HT1080 (cell line): ENCODE results near the gene FMN2. TPM values are rescaled to one million over a fixed set of nuclear protein-coding genes. Genes with fewer than 3 reads are reported as not detected.

Experiments used
- DNase-seq: peaks from one replicate; pipeline ENCODE4 v3.0.0-alpha.2; 2015; ENCODE audit warnings: low read depth
- small RNA-seq: library from RNA; depleted of rRNA; stranded (forward); fragments of <200 nt; gene quantifications from one replicate; pipeline ENCODE3, GENCODE V24; 2014
- total RNA-seq: library from RNA; depleted of rRNA; stranded (reverse); fragments of >200 nt; shearing (Covaris generic); gene quantifications from 2 replicates; pipeline ENCODE4 v1.2.3, GENCODE V29; 2014

FMN2 gene
- total RNA-seq, 1 experiment from 2014 or later = 1.3 TPM

- no peak for DNase-seq
Observed at GRCh38 chr1:240524356-240525069, 432.8 kb downstream of the FMN2 start.

Small RNA genes within 50 kb of the gene (small RNA-seq; reads per million reads assigned to genes)
- not detected for gene RF00019
